Fibroblast of the aortic adventitia (primary cell): ENCODE data around the gene POLA2. TPM values are rescaled to one million over a fixed set of nuclear protein-coding genes. Genes with fewer than 3 reads are reported as not detected.

ENCODE experiments used
- DNase-seq: peaks from one replicate; pipeline ENCODE4 v3.0.0-alpha.2; 2010; ENCODE audit warnings: low read depth
- H3K4me3 ChIP-seq: 2 replicates; pipeline ENCODE4 v1.5.1; 2011; ENCODE audit warnings: low read depth, mild to moderate bottlenecking, control low read depth, low read length, moderate library complexity
- total RNA-seq: library from RNA; depleted of rRNA; stranded (reverse); fragments of >200 nt; gene quantifications from 2 replicates; pipeline ENCODE4 v1.2.3, GENCODE V29; 2012; ENCODE audit warnings: low replicate concordance
- TF ChIP-seq, protein P1 (sequence below): IDR thresholded peaks from 2 replicates; pipeline ENCODE4 v1.5.1; 2011; ENCODE audit warnings: mild to moderate bottlenecking, low read length, control low read depth, inconsistent platforms; ENCODE audit not compliant: insufficient read depth

Gene POLA2
- total RNA-seq, 1 donor = 32.4 TPM

DNA sequence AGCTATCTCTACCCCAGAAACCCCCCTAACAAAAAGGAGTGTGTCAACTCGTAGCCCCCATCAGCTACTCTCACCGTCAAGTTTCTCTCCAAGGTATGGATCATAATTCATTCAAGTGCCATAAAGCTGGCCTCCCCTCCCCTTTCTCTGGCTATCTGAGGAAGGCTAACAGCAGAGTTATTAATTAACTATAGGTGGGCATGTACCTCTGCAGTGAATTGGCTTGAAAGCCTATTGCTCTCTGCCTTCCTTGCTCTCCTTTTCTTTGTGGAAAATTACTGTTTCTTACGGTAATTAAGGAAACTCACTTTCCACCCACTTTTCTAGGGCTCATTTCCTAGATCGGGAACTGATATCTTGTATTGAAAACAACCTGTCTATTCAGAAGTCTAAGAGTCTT is 14.1 kb downstream of the POLA2 start:
- H3K4me3 ChIP-seq = no peak overlapping the region
- TF ChIP-seq, protein P1, sequence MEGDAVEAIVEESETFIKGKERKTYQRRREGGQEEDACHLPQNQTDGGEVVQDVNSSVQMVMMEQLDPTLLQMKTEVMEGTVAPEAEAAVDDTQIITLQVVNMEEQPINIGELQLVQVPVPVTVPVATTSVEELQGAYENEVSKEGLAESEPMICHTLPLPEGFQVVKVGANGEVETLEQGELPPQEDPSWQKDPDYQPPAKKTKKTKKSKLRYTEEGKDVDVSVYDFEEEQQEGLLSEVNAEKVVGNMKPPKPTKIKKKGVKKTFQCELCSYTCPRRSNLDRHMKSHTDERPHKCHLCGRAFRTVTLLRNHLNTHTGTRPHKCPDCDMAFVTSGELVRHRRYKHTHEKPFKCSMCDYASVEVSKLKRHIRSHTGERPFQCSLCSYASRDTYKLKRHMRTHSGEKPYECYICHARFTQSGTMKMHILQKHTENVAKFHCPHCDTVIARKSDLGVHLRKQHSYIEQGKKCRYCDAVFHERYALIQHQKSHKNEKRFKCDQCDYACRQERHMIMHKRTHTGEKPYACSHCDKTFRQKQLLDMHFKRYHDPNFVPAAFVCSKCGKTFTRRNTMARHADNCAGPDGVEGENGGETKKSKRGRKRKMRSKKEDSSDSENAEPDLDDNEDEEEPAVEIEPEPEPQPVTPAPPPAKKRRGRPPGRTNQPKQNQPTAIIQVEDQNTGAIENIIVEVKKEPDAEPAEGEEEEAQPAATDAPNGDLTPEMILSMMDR = no peak
- DNase-seq = no peak

DNA sequence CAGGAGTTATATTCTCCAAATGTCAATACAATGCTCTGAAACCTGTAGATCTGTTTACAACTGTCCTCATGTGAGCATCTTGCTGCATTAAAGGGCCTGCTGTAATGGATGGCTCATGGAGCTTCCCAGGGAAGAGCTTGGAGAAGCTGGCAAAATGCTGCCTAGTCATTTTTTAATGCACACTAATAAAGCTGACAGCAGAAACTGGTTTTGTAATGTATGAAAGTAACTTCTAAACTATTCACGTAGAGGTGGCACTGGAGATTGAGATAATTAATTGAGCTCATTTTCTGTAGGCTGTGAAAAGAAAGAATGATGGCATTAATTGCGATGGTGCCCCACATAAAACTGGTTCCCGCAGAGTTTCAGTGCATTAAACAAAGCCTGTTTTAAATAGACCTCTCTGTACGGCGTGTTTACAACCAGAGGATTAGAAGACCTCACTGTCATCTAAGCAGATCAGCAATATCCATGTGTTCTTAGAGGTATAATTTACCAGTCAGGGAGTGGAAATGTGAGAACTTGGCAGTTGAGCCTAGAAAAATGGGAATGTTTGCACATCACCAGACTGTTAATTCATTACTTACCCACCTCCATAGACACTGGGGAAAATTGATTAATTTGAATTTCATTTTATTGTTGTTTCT is 16.0 kb downstream of the POLA2 start:
- no peak for DNase-seq
- TF ChIP-seq, protein P1 = no peak
- no peak overlapping the region for H3K4me3 ChIP-seq

DNA sequence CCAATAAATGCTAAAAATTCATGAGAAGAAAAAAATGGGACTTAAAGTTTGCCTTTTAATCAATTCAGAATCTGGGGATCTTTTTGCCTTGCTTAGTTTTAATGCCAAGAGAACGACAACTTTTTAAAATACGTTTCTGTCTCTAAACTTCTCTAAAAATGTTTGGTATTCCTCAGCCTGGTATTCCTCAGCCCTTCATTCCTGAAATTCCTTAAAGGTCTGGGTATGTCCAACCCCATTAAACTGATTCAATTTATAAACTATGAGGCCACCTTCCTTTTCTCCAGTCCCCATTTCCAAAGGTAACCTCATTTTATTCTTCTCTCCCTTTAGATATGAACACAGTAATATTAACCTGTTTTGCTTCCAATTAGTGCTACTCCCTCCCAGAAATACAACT is 16.6 kb downstream of the POLA2 start:
- DNase-seq = peak; percentile 55
- no peak overlapping the region for H3K4me3 ChIP-seq
- TF ChIP-seq, protein P1 = no peak

DNA sequence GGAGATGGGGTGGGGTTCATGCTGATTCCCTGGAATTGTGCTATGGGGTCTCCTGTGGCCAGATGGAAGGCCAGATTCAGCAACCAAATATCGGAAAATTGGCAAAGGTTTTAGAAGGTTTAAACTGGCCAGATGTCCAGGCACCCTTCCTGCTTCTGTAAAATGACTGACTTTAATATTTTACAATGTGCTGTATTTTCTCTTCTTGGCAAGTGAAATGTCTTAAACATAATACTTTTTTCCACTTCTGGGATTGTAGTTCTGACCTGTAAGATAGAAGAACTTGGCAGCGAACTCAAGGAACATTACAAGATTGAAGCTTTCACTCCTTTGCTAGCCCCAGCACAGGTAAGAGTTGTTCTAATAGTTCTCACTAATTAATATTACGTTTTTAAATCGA is 17.5 kb downstream of the POLA2 start:
- H3K4me3 ChIP-seq = no peak overlapping the region
- no peak for DNase-seq
- TF ChIP-seq, protein P1 = no peak

DNA sequence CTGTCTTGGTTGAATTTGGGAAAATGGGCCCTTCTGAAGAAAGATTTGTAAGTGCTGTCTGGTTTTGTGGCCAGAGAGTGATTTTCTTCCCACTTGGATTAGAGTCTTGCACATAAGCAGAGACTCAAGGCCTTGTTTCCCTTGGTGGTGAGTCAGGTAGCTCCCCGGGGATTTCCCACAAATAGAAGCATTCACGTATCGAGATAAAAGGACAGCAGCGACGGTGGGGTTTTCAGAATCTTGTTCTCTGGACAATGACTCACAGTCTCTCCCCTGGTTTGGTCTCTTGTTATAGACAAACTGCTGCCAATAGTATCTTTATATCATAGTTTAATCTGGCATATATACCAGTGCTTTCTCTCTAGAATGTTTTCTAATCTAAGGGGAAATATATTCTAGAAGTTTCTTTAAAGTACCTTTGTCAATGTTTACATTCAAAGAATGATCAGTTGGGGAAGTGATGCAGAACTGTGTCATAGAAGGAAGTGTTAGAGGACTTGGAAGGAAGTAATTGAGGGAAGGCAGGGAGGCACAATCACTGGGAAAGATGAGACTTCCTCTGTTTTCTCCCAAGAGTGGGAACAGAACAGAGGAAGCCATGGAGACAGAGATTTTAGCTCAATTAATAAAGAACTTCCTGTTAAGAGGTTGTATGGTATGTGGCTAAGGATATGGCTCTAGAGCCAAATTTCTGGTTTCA is 18.1 kb downstream of the POLA2 start:
- DNase-seq = peak; percentile 99
- H3K4me3 ChIP-seq = no peak overlapping the region
- TF ChIP-seq, protein P1 = no peak

DNA sequence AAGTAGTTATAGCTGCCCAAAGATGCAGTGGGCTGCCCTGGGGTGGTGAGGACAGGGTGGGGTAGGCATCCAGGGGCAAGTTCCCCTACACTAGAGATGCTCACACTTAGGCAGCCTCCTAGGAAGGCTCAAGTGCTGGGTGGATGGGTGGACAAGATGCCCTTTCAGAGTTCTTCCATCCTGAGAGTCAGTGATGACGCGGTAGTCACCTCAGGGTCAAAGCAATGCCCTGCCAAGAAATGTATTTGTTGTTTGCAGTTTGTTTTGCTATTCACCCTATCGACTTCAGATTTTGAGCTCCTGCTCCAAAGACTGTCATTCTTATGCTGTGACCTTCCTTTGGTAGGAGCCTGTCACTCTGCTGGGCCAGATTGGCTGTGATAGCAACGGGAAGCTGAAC is 18.9 kb downstream of the POLA2 start:
- no peak overlapping the region for H3K4me3 ChIP-seq
- TF ChIP-seq, protein P1 = no peak
- DNase-seq = no peak

DNA sequence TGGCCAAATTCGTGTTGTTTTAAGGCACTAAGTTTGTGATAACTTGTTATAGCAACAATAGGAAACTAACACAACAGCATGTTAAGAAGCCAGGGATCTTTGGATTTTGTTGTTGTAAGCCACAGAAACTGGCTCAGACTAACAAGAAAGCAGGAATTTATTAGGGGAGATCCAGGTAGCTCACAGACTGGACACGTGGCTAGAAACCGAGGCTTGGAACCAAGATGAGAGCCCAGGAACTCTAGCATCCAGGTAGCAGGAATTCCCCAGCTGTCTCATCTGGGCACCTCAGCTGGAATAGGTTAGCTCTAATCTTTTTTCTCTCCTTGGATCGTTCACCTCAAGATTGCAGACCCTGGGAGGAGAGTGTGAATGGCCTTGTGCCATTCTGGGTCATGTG is 24.9 kb downstream of the POLA2 start:
- TF ChIP-seq, protein P1 = no peak
- DNase-seq = no peak
- no peak overlapping the region for H3K4me3 ChIP-seq
